Panc1 (cell line): ENCODE results near the gene BBS9. TPM values are rescaled to one million over a fixed set of nuclear protein-coding genes. Genes with fewer than 3 reads are reported as not detected.

Source experiments
- ATAC-seq: fragments of 200-7000 bp; cut with Tn5 transposase; 2 replicates; pipeline ENCODE4 v1.9.1; 2020; ENCODE audit warnings: mild to moderate bottlenecking, moderate library complexity
- BruUV-seq: library from RNA; stranded (reverse); fragments of 400-500 nt; replicated peaks from 2 replicates; lab custom pipeline; 2021; lab: Mats Ljungman, UMichigan
- CTCF ChIA-PET: fragments of 300-600 bp; sonication (Branson Sonifier 250); formaldehyde crosslinking; loops from one replicate; lab custom pipeline; 2022; ENCODE audit warnings: antibody characterized with exemption; lab: Charles Lee
- POLR2A ChIA-PET: fragments of 300-600 bp; sonication (Branson Sonifier 250); formaldehyde crosslinking; loops from one replicate; lab custom pipeline; 2022; ENCODE audit warnings: antibody characterized with exemption; lab: Charles Lee
- DNase-seq: peaks from one replicate; pipeline ENCODE4 v3.0.0-alpha.2; 2010; ENCODE audit warnings: low read depth, low spot score
- H3K27ac ChIP-seq: 2 replicates; pipeline ENCODE4 v1.5.1; 2011; ENCODE audit warnings: mild to moderate bottlenecking, low read length, inconsistent platforms
- H3K27me3 ChIP-seq: fragments of 200-500 bp; sonication (Bioruptor generic); 2 replicates; pipeline ENCODE4 v1.6.0; 2014; ENCODE audit warnings: low read length, inconsistent platforms; ENCODE audit not compliant: control insufficient read depth, insufficient read depth
- H3K36me3 ChIP-seq: fragments of 200-500 bp; sonication (Bioruptor generic); 2 replicates; pipeline ENCODE4 v1.5.1; 2014; ENCODE audit warnings: inconsistent platforms, mild to moderate bottlenecking, low read length, moderate library complexity; ENCODE audit not compliant: control insufficient read depth, insufficient read depth
- H3K4me1 ChIP-seq: 2 replicates; pipeline ENCODE4 v1.5.1; 2011; ENCODE audit warnings: inconsistent platforms, mild to moderate bottlenecking, low read length, moderate library complexity; ENCODE audit not compliant: control insufficient read depth, insufficient read depth
- H3K4me3 ChIP-seq, 2 experiments: 2 replicates each; pipeline ENCODE4 v1.5.1; 2011 to 2012; ENCODE audit warnings: low read depth in 2 of 2, low read length in 2 of 2, mild to moderate bottlenecking in 2 of 2, inconsistent platforms in 1 of 2, moderate library complexity in 1 of 2
- H3K9me3 ChIP-seq: fragments of 200-500 bp; sonication (Bioruptor generic); 2 replicates; pipeline ENCODE4 v1.5.1; 2014; ENCODE audit warnings: low read depth, mild to moderate bottlenecking, inconsistent platforms, low read length, moderate library complexity; ENCODE audit not compliant: control insufficient read depth, insufficient read depth
- CTCF ChIP-seq: fragments of 450-650 bp; IDR thresholded peaks from 2 replicates; pipeline ENCODE4 v1.5.1; 2017; ENCODE audit warnings: mild to moderate bottlenecking
- POLR2AphosphoS5 ChIP-seq: IDR thresholded peaks from 2 replicates; pipeline ENCODE4 v1.6.1; 2012; ENCODE audit warnings: mild to moderate bottlenecking, low read depth, low read length, moderate library complexity
- REST ChIP-seq, 2 experiments: IDR thresholded peaks; 2 replicates each; pipeline ENCODE4 v1.6.1; 2011 to 2012; ENCODE audit warnings: low read depth in 2 of 2, control low read depth in 1 of 2, low read length in 1 of 2, mild to moderate bottlenecking in 1 of 2, moderate library complexity in 1 of 2; ENCODE audit not compliant: insufficient read depth in 1 of 2
- SIN3A ChIP-seq: IDR thresholded peaks from 2 replicates; pipeline ENCODE4 v1.6.1; 2012; ENCODE audit warnings: low read depth, mild to moderate bottlenecking, low read length, moderate library complexity, borderline replicate concordance; ENCODE audit not compliant: insufficient read depth
- TCF7L2 ChIP-seq: IDR thresholded peaks from 2 replicates; pipeline ENCODE4 v1.6.1; 2011; ENCODE audit warnings: mild to moderate bottlenecking, low read depth, low read length, inconsistent platforms
- in situ Hi-C: cut with HindIII; loops from 2 replicates; pipeline ENCODE4 v1.10.0; 2016; ENCODE audit warnings: low sequenced_read_pairs, low pct_unique_long_range_greater_than_20kb
- intact Hi-C: fragments of 100-400 bp; cut with micrococcal nuclease; formaldehyde crosslinking; loops from one replicate; pipeline ENCODE4 v1.10.0; 2022; ENCODE audit not compliant: unreplicated experiment
- total RNA-seq: library from RNA; stranded (reverse); gene quantifications from one replicate; pipeline ENCODE4 v1.2.1, GENCODE V29; 2021; ENCODE audit not compliant: unreplicated experiment

The BBS9 gene
- total RNA-seq, 1 experiment from 2014 or later, result 6.9 TPM

GRCh38 chr7:33420311-33420940, 291.1 kb downstream of the BBS9 start:
- H3K4me3 ChIP-seq, result no peak overlapping the region
- DNase-seq (no peak), ATAC-seq (no peak)
- in situ Hi-C loops, result no loop called here
- no peaks in the 10 kb centered on the region for H3K27me3 ChIP-seq
- BruUV-seq, result no TSS peak
- POLR2A ChIA-PET, result no interaction called here
- H3K36me3 ChIP-seq, result no peaks in the 10 kb centered on the region
- no peaks in the 10 kb centered on the region for H3K9me3 ChIP-seq
- intact Hi-C loops, result no loop called here
- no peak overlapping the region for H3K27ac ChIP-seq
- H3K4me1 ChIP-seq, result no peaks in the 10 kb centered on the region
- no peak for TF ChIP-seq CTCF
- TF ChIP-seq TCF7L2, result no peak
- no peak for TF ChIP-seq SIN3A
- TF ChIP-seq REST (IDR thresholded peaks at IDR 0.05; ENCODE audit: insufficient read depth in 1 of 2, low read depth in 2 of 2, low read length in 1 of 2), result no peak
- TF ChIP-seq POLR2AphosphoS5, result no peak
- CTCF ChIA-PET, result no interaction called here

GRCh38 chr7:33421429-33421828, 292.1 kb downstream of the BBS9 start:
- in situ Hi-C loops, result no loop called here
- no peak for ATAC-seq
- TF ChIP-seq REST (IDR thresholded peaks at IDR 0.05; ENCODE audit: insufficient read depth in 1 of 2, low read depth in 2 of 2, low read length in 1 of 2) (no peak), TCF7L2 (no peak), SIN3A (no peak), POLR2AphosphoS5 (no peak), CTCF (no peak; the same call in 1 of the 2 replicates)

More at GRCh38 chr7:33421429-33421828, 292.1 kb downstream of the BBS9 start:
- H3K4me1 ChIP-seq, result no peaks in the 10 kb centered on the region
- no peak overlapping the region for H3K27ac ChIP-seq
- BruUV-seq, result no TSS peak
- H3K27me3 ChIP-seq, result no peaks in the 10 kb centered on the region
- no peak overlapping the region for H3K4me3 ChIP-seq
- no peaks in the 10 kb centered on the region for H3K36me3 ChIP-seq
- intact Hi-C loops, result no loop called here
- H3K9me3 ChIP-seq, result no peaks in the 10 kb centered on the region
- DNase-seq, result no peak
- POLR2A ChIA-PET, result no interaction called here
- CTCF ChIA-PET, result no interaction called here
